ENCODE measurements around the gene POSTN.

DNA sequence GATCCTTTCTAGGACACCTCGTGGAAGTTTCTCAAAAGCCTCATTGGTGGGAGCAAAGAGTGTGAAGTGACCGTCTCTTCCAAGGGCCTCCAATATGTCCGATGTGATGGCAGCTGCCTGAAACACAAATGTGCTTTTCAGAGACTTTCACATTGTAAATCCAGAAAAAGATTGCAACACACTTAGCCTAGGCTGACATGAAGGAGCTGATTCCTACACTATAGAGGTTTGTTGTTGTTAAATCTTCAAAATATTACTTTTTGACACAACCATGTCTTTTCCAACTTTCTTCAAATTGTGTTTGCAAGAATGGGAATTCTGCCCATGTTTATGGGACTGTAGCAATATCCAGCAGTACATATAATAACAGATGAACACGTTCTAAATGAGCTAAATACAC lies 12.4 kb downstream of the POSTN start:
- no peak for TF ChIP-seq CTCF (IDR thresholded peaks at IDR 0.05)
- TF ChIP-seq POLR2A (IDR thresholded peaks at IDR 0.05), result no peak
